ENCODE data around the gene SRP14.

Gene SRP14

GRCh38 chr15:40055576-40056293 lies 16.8 kb upstream of the SRP14 start:
- H3K9me3 ChIP-seq (ENCODE audit: control insufficient read depth in 1 of 2, low read length in 2 of 2) = no peaks in the 10 kb centered on the region
- H3K36me3 ChIP-seq (ENCODE audit: control insufficient read depth in 1 of 2, insufficient read depth in 2 of 2, low read length in 2 of 2) = no peaks in the 10 kb centered on the region
- no peaks in the 10 kb centered on the region for H3K27me3 ChIP-seq (ENCODE audit: control insufficient read depth in 1 of 2, insufficient read depth in 2 of 2, low read length in 2 of 2)
- no peak overlapping the region for H3K4me3 ChIP-seq (ENCODE audit: low read depth in 1 of 2, low read length in 2 of 2)
- H3K27ac ChIP-seq (ENCODE audit: low read depth, low read length) = no peak overlapping the region
- H3K9ac ChIP-seq (ENCODE audit: low read depth in 1 of 2, low read length in 2 of 2) = peak overlapping the region; percentile 20 to 35
- H3K4me1 ChIP-seq (ENCODE audit: control insufficient read depth in 1 of 2, insufficient read depth in 2 of 2, low read length in 2 of 2) = peaks cover 52 to 53% of the 10 kb centered on the region in 2 donors

- Histone ChIP-seq H3K27ac (ENCODE audit: low read depth, low read length) (no peak overlapping the region), H3K9ac (ENCODE audit: low read depth in 1 of 2, low read length in 2 of 2) (peak overlapping the region; percentile 20 to 35), H3K9me3 (ENCODE audit: control insufficient read depth in 1 of 2, low read length in 2 of 2) (no peaks in the 10 kb centered on the region), H3K36me3 (ENCODE audit: control insufficient read depth in 1 of 2, insufficient read depth in 2 of 2, low read length in 2 of 2) (no peaks in the 10 kb centered on the region), H3K4me3 (ENCODE audit: low read depth in 1 of 2, low read length in 2 of 2) (no peak overlapping the region), H3K4me1 (ENCODE audit: control insufficient read depth in 1 of 2, insufficient read depth in 2 of 2, low read length in 2 of 2) (peaks cover 52 to 56% of the 10 kb centered on the region in 2 donors), H3K27me3 (ENCODE audit: control insufficient read depth in 1 of 2, insufficient read depth in 2 of 2, low read length in 2 of 2) (no peaks in the 10 kb centered on the region)
These were observed 16.0 kb upstream of the SRP14 start for GRCh38 chr15:40054855-40055575.

GRCh38 chr15:40054605-40054854 lies 15.5 kb upstream of the SRP14 start:
- H3K36me3 ChIP-seq (ENCODE audit: control insufficient read depth in 1 of 2, insufficient read depth in 2 of 2, low read length in 2 of 2) = no peaks in the 10 kb centered on the region
- H3K27ac ChIP-seq (ENCODE audit: low read depth, low read length) = no peak overlapping the region
- H3K9ac ChIP-seq (ENCODE audit: low read depth in 1 of 2, low read length in 2 of 2) = no peak overlapping the region
- no peaks in the 10 kb centered on the region for H3K27me3 ChIP-seq (ENCODE audit: control insufficient read depth in 1 of 2, insufficient read depth in 2 of 2, low read length in 2 of 2)
- H3K9me3 ChIP-seq (ENCODE audit: control insufficient read depth in 1 of 2, low read length in 2 of 2) = no peaks in the 10 kb centered on the region
- H3K4me3 ChIP-seq (ENCODE audit: low read depth in 1 of 2, low read length in 2 of 2) = no peak overlapping the region
- H3K4me1 ChIP-seq (ENCODE audit: control insufficient read depth in 1 of 2, insufficient read depth in 2 of 2, low read length in 2 of 2) = peaks cover 52 to 58% of the 10 kb centered on the region in 2 donors

GRCh38 chr15:40053831-40054604 lies 15.0 kb upstream of the SRP14 start:
- Histone ChIP-seq H3K36me3 (ENCODE audit: control insufficient read depth in 1 of 2, insufficient read depth in 2 of 2, low read length in 2 of 2) (no peaks in the 10 kb centered on the region), H3K4me1 (ENCODE audit: control insufficient read depth in 1 of 2, insufficient read depth in 2 of 2, low read length in 2 of 2) (peaks cover 52 to 58% of the 10 kb centered on the region in 2 donors), H3K27ac (ENCODE audit: low read depth, low read length) (no peak overlapping the region), H3K9me3 (ENCODE audit: control insufficient read depth in 1 of 2, low read length in 2 of 2) (no peaks in the 10 kb centered on the region), H3K27me3 (ENCODE audit: control insufficient read depth in 1 of 2, insufficient read depth in 2 of 2, low read length in 2 of 2) (no peaks in the 10 kb centered on the region), H3K4me3 (ENCODE audit: low read depth in 1 of 2, low read length in 2 of 2) (no peak overlapping the region), H3K9ac (ENCODE audit: low read depth in 1 of 2, low read length in 2 of 2) (no peak overlapping the region)

GRCh38 chr15:40053079-40053830 lies 14.3 kb upstream of the SRP14 start:
- Histone ChIP-seq H3K4me3 (ENCODE audit: low read depth in 1 of 2, low read length in 2 of 2) (no peak overlapping the region), H3K36me3 (ENCODE audit: control insufficient read depth in 1 of 2, insufficient read depth in 2 of 2, low read length in 2 of 2) (no peaks in the 10 kb centered on the region), H3K27me3 (ENCODE audit: control insufficient read depth in 1 of 2, insufficient read depth in 2 of 2, low read length in 2 of 2) (no peaks in the 10 kb centered on the region), H3K9me3 (ENCODE audit: control insufficient read depth in 1 of 2, low read length in 2 of 2) (no peaks in the 10 kb centered on the region), H3K27ac (ENCODE audit: low read depth, low read length) (no peak overlapping the region), H3K4me1 (ENCODE audit: control insufficient read depth in 1 of 2, insufficient read depth in 2 of 2, low read length in 2 of 2) (peaks cover 56 to 61% of the 10 kb centered on the region in 2 donors), H3K9ac (ENCODE audit: low read depth in 1 of 2, low read length in 2 of 2) (no peak overlapping the region)

GRCh38 chr15:40052604-40053003 lies 13.6 kb upstream of the SRP14 start:
- Histone ChIP-seq H3K9ac (ENCODE audit: low read depth in 1 of 2, low read length in 2 of 2) (peak overlapping the region in 1 of 2 donors; percentile 3), H3K4me1 (ENCODE audit: control insufficient read depth in 1 of 2, insufficient read depth in 2 of 2, low read length in 2 of 2) (peaks cover 62 to 67% of the 10 kb centered on the region in 2 donors), H3K27me3 (ENCODE audit: control insufficient read depth in 1 of 2, insufficient read depth in 2 of 2, low read length in 2 of 2) (no peaks in the 10 kb centered on the region), H3K36me3 (ENCODE audit: control insufficient read depth in 1 of 2, insufficient read depth in 2 of 2, low read length in 2 of 2) (no peaks in the 10 kb centered on the region), H3K9me3 (ENCODE audit: control insufficient read depth in 1 of 2, low read length in 2 of 2) (no peaks in the 10 kb centered on the region), H3K4me3 (ENCODE audit: low read depth in 1 of 2, low read length in 2 of 2) (no peak overlapping the region), H3K27ac (ENCODE audit: low read depth, low read length) (no peak overlapping the region)

- Histone ChIP-seq H3K9me3 (ENCODE audit: control insufficient read depth in 1 of 2, low read length in 2 of 2) (no peaks in the 10 kb centered on the region), H3K27ac (ENCODE audit: low read depth, low read length) (no peak overlapping the region), H3K9ac (ENCODE audit: low read depth in 1 of 2, low read length in 2 of 2) (peak overlapping the region in 1 of 2 donors; percentile 30)
These were observed 12.8 kb upstream of the SRP14 start for GRCh38 chr15:40051616-40052415.

GRCh38 chr15:40050788-40051470 lies 11.9 kb upstream of the SRP14 start:
- H3K4me3 ChIP-seq (ENCODE audit: low read depth in 1 of 2, low read length in 2 of 2) = peak overlapping the region in 1 of 2 donors; percentile 4
- H3K9ac ChIP-seq (ENCODE audit: low read depth in 1 of 2, low read length in 2 of 2) = peak overlapping the region in 1 of 2 donors; percentile 30
- H3K27me3 ChIP-seq (ENCODE audit: control insufficient read depth in 1 of 2, insufficient read depth in 2 of 2, low read length in 2 of 2) = no peaks in the 10 kb centered on the region
- H3K9me3 ChIP-seq (ENCODE audit: control insufficient read depth in 1 of 2, low read length in 2 of 2) = no peaks in the 10 kb centered on the region
- no peaks in the 10 kb centered on the region for H3K36me3 ChIP-seq (ENCODE audit: control insufficient read depth in 1 of 2, insufficient read depth in 2 of 2, low read length in 2 of 2)
- H3K4me1 ChIP-seq (ENCODE audit: control insufficient read depth in 1 of 2, insufficient read depth in 2 of 2, low read length in 2 of 2) = peaks cover 73 to 81% of the 10 kb centered on the region in 2 donors
- H3K27ac ChIP-seq (ENCODE audit: low read depth, low read length) = no peak overlapping the region

More at GRCh38 chr15:40051616-40052415, 12.8 kb upstream of the SRP14 start:
- Histone ChIP-seq H3K4me3 (ENCODE audit: low read depth in 1 of 2, low read length in 2 of 2) (peak overlapping the region in 1 of 2 donors; percentile 4), H3K4me1 (ENCODE audit: control insufficient read depth in 1 of 2, insufficient read depth in 2 of 2, low read length in 2 of 2) (peaks cover 70 to 75% of the 10 kb centered on the region in 2 donors), H3K27me3 (ENCODE audit: control insufficient read depth in 1 of 2, insufficient read depth in 2 of 2, low read length in 2 of 2) (no peaks in the 10 kb centered on the region), H3K36me3 (ENCODE audit: control insufficient read depth in 1 of 2, insufficient read depth in 2 of 2, low read length in 2 of 2) (no peaks in the 10 kb centered on the region)

GRCh38 chr15:40048926-40049475 lies 10.0 kb upstream of the SRP14 start:
- H3K4me1 ChIP-seq (ENCODE audit: control insufficient read depth in 1 of 2, insufficient read depth in 2 of 2, low read length in 2 of 2) = peaks cover 73% of the 10 kb centered on the region in 2 donors

More at GRCh38 chr15:40048926-40049475, 10.0 kb upstream of the SRP14 start:
- Histone ChIP-seq H3K4me3 (ENCODE audit: low read depth in 1 of 2, low read length in 2 of 2) (no peak overlapping the region), H3K9ac (ENCODE audit: low read depth in 1 of 2, low read length in 2 of 2) (no peak overlapping the region), H3K36me3 (ENCODE audit: control insufficient read depth in 1 of 2, insufficient read depth in 2 of 2, low read length in 2 of 2) (no peaks in the 10 kb centered on the region), H3K9me3 (ENCODE audit: control insufficient read depth in 1 of 2, low read length in 2 of 2) (no peaks in the 10 kb centered on the region), H3K27ac (ENCODE audit: low read depth, low read length) (no peak overlapping the region), H3K27me3 (ENCODE audit: control insufficient read depth in 1 of 2, insufficient read depth in 2 of 2, low read length in 2 of 2) (no peaks in the 10 kb centered on the region)

All from duodenal mucosa (tissue), 2 donors.